Ectodermal cell (in vitro differentiated cells): Measurements from ENCODE around the gene EFHD2.

Experiments
- H3K27ac ChIP-seq: 2 replicates; pipeline ENCODE4 v1.7.0; 2013; ENCODE audit warnings: mild to moderate bottlenecking, low read depth, low read length; ENCODE audit not compliant: insufficient read depth, poor library complexity, severe bottlenecking
- H3K27me3 ChIP-seq: 2 replicates; pipeline ENCODE4 v1.7.0; 2013; ENCODE audit warnings: mild to moderate bottlenecking, low read length; ENCODE audit not compliant: insufficient read depth, control insufficient read depth, poor library complexity, severe bottlenecking
- H3K36me3 ChIP-seq: one replicate; pipeline ENCODE4 v1.7.0; 2013; ENCODE audit warnings: low read length; ENCODE audit not compliant: control insufficient read depth, insufficient read depth
- H3K4me1 ChIP-seq: one replicate; pipeline ENCODE4 v1.7.0; 2013; ENCODE audit warnings: low read length; ENCODE audit not compliant: control insufficient read depth, insufficient read depth
- H3K4me3 ChIP-seq: 2 replicates; pipeline ENCODE4 v1.7.0; 2013; ENCODE audit warnings: low read depth, low read length, control low read depth; ENCODE audit not compliant: insufficient read depth
- H3K9me3 ChIP-seq: 2 replicates; pipeline ENCODE4 v1.7.0; 2013; ENCODE audit warnings: mild to moderate bottlenecking, low read length, moderate library complexity; ENCODE audit not compliant: control insufficient read depth
- WGBS, 2 experiments: methylation state at CpG; one replicate each; pipeline ENCODE4 v1.1.7; 2013; ENCODE audit warnings: missing lambda C conversion rate in 2 of 2; 5-methylcytosine and 5-hydroxymethylcytosine counted together

The EFHD2 gene

DNA sequence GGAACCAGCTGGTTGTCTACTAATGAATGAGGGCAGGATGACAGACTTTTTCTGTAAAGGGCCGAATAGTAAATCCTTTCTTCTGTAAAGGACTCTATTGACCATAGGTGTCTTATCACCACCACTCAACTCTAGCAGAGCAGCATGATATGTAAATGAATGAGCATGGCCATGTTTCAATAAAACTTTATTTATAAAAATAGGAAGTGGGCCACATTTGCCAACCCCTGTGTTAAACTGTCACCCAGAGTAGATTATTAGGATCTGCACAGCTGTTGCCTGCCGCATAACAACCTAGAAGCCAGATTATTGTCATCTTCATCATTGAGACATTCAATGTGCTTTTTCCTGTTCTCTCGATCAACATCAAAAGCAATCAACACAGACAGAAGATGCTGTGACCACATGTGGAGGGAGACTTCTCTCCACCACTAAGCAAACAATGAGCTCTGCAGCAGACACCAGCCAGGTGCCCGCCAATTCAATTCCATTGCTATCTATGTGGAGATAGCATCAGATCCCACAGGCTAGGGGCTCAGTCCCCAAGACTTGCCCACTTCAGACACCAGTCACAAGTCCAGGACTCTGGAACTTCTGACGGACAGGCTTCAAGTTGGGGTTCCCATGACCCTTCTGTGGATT, 6.8 kb upstream of the EFHD2 start:
- no peaks in the 10 kb centered on the region for H3K36me3 ChIP-seq
- no peaks in the 10 kb centered on the region for H3K9me3 ChIP-seq
- no peak overlapping the region for H3K27ac ChIP-seq
- peaks cover 5% of the 10 kb centered on the region for H3K27me3 ChIP-seq
- no peak overlapping the region for H3K4me3 ChIP-seq
- no peaks in the 10 kb centered on the region for H3K4me1 ChIP-seq
- WGBS, 2 experiments, result 92 to 93% methylated on average over 5 of the region's 5 CpGs

DNA sequence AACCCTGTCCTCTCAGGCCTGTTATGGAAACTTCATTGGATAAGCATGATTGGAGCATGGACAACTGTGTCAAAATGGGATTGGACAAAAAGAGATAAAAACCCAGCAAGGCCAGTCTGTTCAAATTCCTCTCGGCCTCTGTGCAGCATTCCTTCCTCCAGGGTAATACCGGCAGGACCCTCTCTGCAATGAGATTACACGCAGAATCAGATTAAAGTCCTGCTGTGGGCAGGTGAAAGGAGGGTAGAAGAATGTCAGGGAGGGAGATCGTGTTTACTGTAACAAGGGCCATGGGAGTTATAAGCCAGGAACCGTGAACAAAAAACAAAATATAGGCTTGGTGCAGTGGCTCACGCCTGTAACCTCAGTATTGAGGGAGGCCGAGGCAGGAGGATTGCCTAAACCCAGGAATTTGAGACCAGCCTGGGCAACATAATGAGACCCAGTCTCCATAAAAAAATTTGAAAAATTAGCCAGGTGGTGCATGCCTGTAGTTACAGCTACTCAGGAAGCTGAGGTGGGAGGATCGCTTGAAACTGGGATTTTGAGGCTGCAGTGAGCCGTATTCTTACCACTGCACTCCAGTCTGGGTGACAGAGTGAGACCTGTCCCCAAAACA, 5.6 kb upstream of the EFHD2 start:
- H3K4me3 ChIP-seq, result no peak overlapping the region
- 91 to 94% methylated on average over 9 of the region's 9 CpGs for WGBS, 2 experiments
- H3K9me3 ChIP-seq, result no peaks in the 10 kb centered on the region
- H3K27me3 ChIP-seq, result peaks cover 10% of the 10 kb centered on the region
- no peak overlapping the region for H3K27ac ChIP-seq
- peaks cover 7% of the 10 kb centered on the region for H3K4me1 ChIP-seq
- H3K36me3 ChIP-seq, result no peaks in the 10 kb centered on the region

DNA sequence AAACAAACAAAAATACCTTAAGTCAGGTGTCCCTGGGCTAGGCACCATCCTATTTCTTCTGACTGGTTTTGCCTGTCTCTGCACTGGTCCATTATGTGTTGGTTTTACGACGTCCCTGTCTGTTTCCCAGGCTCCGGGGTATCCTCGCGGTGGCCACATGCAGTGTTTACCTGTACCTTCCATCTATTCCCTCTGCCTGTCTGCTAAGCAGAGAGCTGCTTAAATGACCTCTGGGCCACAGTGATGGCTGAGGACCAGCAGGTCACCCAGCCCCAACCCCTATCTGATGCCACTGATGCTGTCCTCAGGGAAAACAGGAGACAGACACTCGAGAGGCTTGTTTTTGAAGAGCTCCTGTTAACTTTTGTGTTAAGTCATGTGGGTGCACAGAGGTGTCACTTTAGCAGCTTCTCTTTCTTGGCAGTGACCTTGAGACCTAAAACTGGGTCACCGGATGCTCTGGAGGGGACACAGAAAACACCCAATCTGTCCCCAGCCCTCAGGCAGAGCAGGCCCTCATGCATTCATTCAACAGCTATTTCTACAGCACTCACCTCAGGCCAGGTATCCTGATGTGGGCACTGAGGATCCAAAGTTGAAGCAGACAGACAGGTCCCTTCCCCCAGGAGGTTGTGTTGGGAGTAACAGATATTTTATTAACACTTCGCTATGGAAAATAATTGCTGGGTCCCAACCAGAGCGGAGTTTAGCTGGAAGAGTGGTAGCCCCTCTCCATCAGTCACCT, 4.4 kb upstream of the EFHD2 start:
- 93 to 95% methylated on average over 9 of the region's 9 CpGs for WGBS, 2 experiments
- Histone ChIP-seq H3K27me3 (peaks cover 15% of the 10 kb centered on the region), H3K4me1 (peaks cover 9% of the 10 kb centered on the region), H3K4me3 (no peak overlapping the region), H3K27ac (no peak overlapping the region), H3K9me3 (no peaks in the 10 kb centered on the region), H3K36me3 (no peaks in the 10 kb centered on the region)

DNA sequence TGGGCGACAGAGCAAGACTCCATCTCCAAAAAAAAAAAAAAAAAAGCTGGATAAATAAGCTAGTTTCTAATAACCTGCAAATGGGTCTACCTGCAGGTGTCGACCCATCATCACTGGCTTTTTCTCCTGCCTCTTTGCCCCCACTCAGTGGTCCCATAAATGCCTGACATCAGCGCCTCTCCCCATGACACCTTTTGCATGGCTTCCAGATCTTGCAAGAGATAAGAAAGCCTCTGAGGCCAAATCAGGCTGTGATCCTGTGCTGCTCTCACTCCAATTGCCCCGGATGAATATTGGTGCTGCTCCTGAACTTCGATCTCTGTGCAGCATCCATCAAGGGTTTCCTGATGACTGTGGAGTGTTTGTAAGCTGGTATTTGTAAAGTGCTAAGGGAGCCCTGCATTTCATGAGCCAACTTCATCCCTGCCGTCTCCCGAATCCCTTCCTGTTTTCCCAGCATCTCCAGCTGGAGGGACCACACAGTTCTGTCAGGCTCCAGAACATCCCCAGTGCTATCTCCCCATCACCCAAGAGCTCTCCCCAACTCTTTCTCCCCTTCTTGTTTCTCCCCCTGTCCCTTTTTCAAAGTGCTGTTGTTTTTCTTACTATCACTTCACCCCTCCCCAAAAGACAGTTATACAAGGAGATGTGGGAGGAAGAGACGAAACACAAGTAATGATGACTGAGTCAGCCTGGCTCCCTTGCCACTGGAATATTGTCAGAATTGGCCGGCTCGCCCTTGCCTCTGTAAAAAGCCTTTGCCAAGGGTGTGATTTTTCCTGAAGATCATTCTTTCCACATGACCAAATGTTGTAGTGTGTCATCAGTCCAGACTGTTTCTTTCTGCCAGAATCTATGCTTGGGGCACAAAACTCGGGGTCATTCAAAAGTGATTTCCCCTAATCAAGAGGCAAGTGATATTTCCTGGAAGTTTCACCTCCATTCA, 2.8 kb upstream of the EFHD2 start:
- Histone ChIP-seq H3K27ac (no peak overlapping the region), H3K9me3 (no peaks in the 10 kb centered on the region), H3K27me3 (peaks cover 31% of the 10 kb centered on the region), H3K36me3 (no peaks in the 10 kb centered on the region), H3K4me3 (no peak overlapping the region), H3K4me1 (peaks cover 13% of the 10 kb centered on the region)
- WGBS, 2 experiments, result 83 to 84% methylated on average over 11 of the region's 11 CpGs

DNA sequence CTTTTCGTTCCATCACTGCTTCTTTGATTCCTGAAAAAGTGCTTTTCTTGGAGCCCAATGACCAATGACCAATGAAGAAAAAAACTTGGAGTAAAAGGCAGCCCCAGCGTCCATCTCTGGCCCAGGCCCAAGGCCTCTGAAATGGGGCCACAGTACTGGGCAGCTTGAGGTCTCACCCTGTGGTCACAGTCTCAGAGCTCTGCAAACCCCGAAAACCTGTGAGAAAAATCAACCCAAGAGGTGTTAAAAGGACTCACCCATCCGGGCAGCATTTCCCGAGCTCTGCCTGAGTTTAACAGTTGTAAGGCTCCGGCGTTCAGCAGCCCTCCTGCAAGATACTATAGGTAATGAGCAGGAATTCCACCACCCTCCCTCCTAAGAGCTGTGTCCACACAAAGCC, 2.1 kb upstream of the EFHD2 start:
- no peak overlapping the region for H3K4me3 ChIP-seq
- H3K36me3 ChIP-seq, result no peaks in the 10 kb centered on the region
- no peaks in the 10 kb centered on the region for H3K9me3 ChIP-seq
- peaks cover 32% of the 10 kb centered on the region for H3K27me3 ChIP-seq
- H3K4me1 ChIP-seq, result peaks cover 18% of the 10 kb centered on the region
- WGBS, 2 experiments, result 90 to 93% methylated on average over 7 of the region's 7 CpGs
- no peak overlapping the region for H3K27ac ChIP-seq

DNA sequence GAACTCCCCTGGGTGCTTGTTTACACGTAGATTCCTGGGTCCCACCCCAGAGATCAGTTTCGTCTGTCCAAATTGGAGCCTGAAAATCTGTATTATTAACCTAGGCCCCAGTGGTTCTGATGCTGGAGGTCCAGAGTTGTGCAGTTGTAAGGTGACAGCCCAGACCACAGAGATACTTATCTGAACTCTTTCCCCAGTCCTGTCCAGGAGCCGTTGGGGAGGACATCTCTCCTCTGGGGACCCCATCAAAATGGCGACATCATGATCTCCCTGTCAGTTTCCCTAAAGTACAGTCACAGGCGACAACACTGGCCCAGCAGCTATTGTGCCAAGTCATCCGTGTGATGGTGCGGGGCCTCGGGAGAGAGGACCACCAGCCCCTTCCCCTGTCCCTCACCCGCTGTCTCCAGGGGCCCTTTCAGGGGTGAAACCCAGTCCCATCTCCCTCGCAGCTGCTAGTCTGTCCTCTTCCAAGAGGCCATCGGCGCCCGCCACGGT, 749 bp upstream of the EFHD2 start:
- Histone ChIP-seq H3K4me1 (peaks cover 18% of the 10 kb centered on the region), H3K9me3 (no peaks in the 10 kb centered on the region), H3K4me3 (peak overlapping the region; percentile 63), H3K36me3 (no peaks in the 10 kb centered on the region), H3K27me3 (peaks cover 32% of the 10 kb centered on the region), H3K27ac (no peak overlapping the region)
- WGBS, 2 experiments, result 30 to 34% methylated on average over 14 of the region's 14 CpGs

DNA sequence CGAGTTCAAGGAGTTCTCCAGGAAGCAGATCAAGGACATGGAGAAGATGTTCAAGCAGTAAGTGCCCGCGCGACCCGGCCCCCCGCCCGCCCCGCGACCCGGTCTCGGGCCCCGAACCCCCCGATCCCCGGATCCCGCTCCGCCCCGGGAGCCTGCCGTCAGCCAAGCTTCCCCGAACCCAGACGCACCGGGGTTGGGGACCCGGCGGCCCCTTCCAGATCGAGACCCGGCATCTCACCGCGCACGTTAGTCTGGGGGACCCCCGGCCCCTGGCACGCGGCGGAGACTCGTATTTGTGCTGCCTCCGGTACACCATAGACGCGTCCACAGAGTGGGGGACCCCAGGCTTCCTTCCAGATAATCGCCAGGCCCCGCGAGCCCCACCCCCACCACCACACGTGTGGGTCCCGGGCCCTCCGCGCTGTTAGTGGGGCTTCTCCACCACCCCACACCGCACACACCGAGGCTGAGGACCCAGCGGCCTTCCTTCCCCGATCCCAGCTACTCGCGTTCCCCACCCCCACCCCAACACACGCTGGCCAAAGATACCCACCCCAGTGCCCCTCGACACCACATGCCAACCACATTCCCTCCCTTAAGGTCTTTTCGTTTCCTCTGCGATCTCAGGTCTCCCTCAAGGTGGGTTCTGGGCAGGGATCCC, 665 bp downstream of the EFHD2 start:
- peaks cover 32% of the 10 kb centered on the region for H3K27me3 ChIP-seq
- 4 to 5% methylated on average over 53 of the region's 53 CpGs for WGBS, 2 experiments

DNA sequence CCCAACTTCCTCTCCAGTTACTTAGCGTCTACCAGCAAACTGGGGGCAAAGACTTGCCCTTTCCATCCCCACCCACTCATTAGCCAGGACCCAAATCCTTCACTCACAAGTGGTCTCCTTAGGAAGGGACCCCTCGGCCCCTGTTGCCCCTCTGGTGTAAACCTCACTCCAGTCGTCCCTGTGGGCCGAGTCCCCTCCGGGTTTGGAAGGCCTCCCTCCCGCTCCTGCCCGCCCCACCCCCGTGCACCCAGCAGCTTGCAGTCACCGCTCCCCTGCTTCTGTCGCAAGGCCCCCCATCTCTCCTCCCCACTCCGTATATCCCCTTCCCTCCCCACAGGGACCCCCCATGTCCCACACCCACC, 1.2 kb downstream of the EFHD2 start:
- 62 to 65% methylated on average over 11 of the region's 11 CpGs for WGBS, 2 experiments
- no peaks in the 10 kb centered on the region for H3K9me3 ChIP-seq
- H3K36me3 ChIP-seq, result no peaks in the 10 kb centered on the region
- peaks cover 32% of the 10 kb centered on the region for H3K27me3 ChIP-seq
- no peak overlapping the region for H3K27ac ChIP-seq
- H3K4me3 ChIP-seq, result no peak overlapping the region
- H3K4me1 ChIP-seq, result peaks cover 18% of the 10 kb centered on the region

More for the DNA sequence above, 665 bp downstream of the EFHD2 start:
- no peak overlapping the region for H3K27ac ChIP-seq
- H3K4me1 ChIP-seq, result peaks cover 18% of the 10 kb centered on the region
- H3K9me3 ChIP-seq, result no peaks in the 10 kb centered on the region
- peak overlapping the region; percentile 63 for H3K4me3 ChIP-seq
- no peaks in the 10 kb centered on the region for H3K36me3 ChIP-seq

DNA sequence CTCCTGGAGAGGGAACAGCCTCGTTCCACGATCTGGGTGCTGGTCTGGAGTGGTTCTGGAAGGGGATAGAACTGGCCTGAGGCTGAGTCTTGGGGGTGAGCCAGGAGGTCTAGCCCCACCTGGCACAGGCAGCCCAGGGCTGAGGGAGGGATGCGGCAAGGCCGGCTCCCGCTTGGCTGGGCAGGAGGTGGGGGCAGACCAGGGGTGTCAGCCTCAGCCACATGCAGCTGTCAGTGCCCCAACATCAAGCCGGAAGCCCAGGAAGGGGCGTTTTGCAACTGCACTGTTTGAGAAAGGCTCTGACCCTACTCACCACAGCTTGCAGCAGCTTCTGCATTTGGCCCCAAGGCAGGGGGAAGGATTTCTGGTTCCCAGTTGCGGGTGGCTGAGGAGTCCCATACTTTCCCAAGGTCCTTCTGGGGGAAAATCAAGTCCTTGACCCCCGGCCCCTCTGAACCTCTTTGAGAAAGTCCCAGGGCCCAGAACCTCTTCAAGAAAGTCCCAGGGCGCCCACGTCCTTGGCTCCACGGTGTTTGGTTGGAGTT, 2.0 kb downstream of the EFHD2 start:
- 77% methylated on average over 12 of the region's 12 CpGs for WGBS, 2 experiments
- Histone ChIP-seq H3K9me3 (no peaks in the 10 kb centered on the region), H3K4me1 (peaks cover 18% of the 10 kb centered on the region), H3K27ac (no peak overlapping the region), H3K36me3 (no peaks in the 10 kb centered on the region), H3K4me3 (no peak overlapping the region), H3K27me3 (peaks cover 32% of the 10 kb centered on the region)
